ENCODE results near the gene MAP3K3. TPM values are rescaled to one million over a fixed set of nuclear protein-coding genes. Genes with fewer than 3 reads are reported as not detected.

The MAP3K3 gene
- total RNA-seq, 1 experiment from 2014 or later = 24.3 TPM

- DNase-seq = no peak
- Mint-ChIP-seq H3K36me3 (ENCODE audit: insufficient read depth in 1 of 3, low read depth in 3 of 3) (peaks cover 0 to 3% (median under 1%) of the 10 kb centered on the region in 3 experiments; a peak in 4 of 7 replicates), H3K27ac (no peak overlapping the region), H3K4me1 (peaks cover 7 to 13% of the 10 kb centered on the region in 2 experiments), H3K27me3 (ENCODE audit: low read depth) (no peaks in the 10 kb centered on the region), H3K4me3 (no peak overlapping the region), H3K9me3 (no peaks in the 10 kb centered on the region)
- Histone ChIP-seq H3K27ac (ENCODE audit: insufficient read length, low read depth, low read length) (no peak overlapping the region), H3T11ph (ENCODE audit: low read length) (no peak overlapping the region), H4K91ac (ENCODE audit: insufficient read length, low read depth, low read length) (no peak overlapping the region), H2BK5ac (ENCODE audit: insufficient read length, low read length) (no peak overlapping the region), H3K23ac (ENCODE audit: insufficient read length, low read depth, low read length) (no peak overlapping the region), H4K5ac (ENCODE audit: insufficient read length, low read depth, low read length) (no peak overlapping the region), H2AK5ac (ENCODE audit: insufficient read length, low read length) (no peak overlapping the region), H4K20me1 (ENCODE audit: control insufficient read depth, insufficient read depth, insufficient read length) (no peaks in the 10 kb centered on the region), H4K8ac (replicated peaks; ENCODE audit: insufficient read length, low read depth, low read length) (no peak overlapping the region), H3K4ac (ENCODE audit: low read depth, low read length) (no peak overlapping the region), H3K4me2 (ENCODE audit: insufficient read depth, insufficient read length, low read length) (no peak overlapping the region), H3K56ac (ENCODE audit: insufficient read length, low read depth, low read length) (no peak overlapping the region), H3K79me1 (ENCODE audit: insufficient read depth, low read depth, low read length, poor library complexity, severe bottlenecking) (no peaks in the 10 kb centered on the region), H2BK15ac (ENCODE audit: low read depth, low read length) (no peak overlapping the region), H3K18ac (ENCODE audit: insufficient read length, low read depth, low read length) (no peak overlapping the region), H3K9ac (ENCODE audit: extremely low read depth, insufficient read length, low read length) (no peak overlapping the region), H3K9me3 (ENCODE audit: control insufficient read depth, low read depth, low read length) (no peaks in the 10 kb centered on the region), H2BK120ac (ENCODE audit: low read depth, low read length, poor library complexity, severe bottlenecking) (no peak overlapping the region), H3K4me1 (ENCODE audit: insufficient read depth, low read length) (no peaks in the 10 kb centered on the region), H3K79me2 (ENCODE audit: insufficient read depth, low read length) (no peaks in the 10 kb centered on the region), H2AFZ (ENCODE audit: low read length) (no peak overlapping the region), H2BK20ac (ENCODE audit: low read depth, low read length, poor library complexity, severe bottlenecking) (no peak overlapping the region), H2BK12ac (ENCODE audit: insufficient read length, low read depth, low read length) (no peak overlapping the region), H3K23me2 (ENCODE audit: insufficient read length, low read depth, low read length, poor library complexity, severe bottlenecking) (no peaks in the 10 kb centered on the region), H3K14ac (ENCODE audit: insufficient read depth, low read length) (no peak overlapping the region), H3K27me3 (ENCODE audit: insufficient read depth, low read length) (no peaks in the 10 kb centered on the region)
- TF ChIP-seq CTCF (conservative IDR thresholded peaks at IDR 0.05) = no peak
Measured at GRCh38 chr17:63682981-63683380, 60.8 kb downstream of the MAP3K3 start.
